ENCODE measurements around the gene ZNF668. TPM values are rescaled to one million over a fixed set of nuclear protein-coding genes. Genes with fewer than 3 reads are reported as not detected.

ZNF668 gene
- total and polyA plus RNA-seq, 2 of the 4 experiments (the other 2 are of a cell fraction): 4.5 to 11.6 TPM

DNA sequence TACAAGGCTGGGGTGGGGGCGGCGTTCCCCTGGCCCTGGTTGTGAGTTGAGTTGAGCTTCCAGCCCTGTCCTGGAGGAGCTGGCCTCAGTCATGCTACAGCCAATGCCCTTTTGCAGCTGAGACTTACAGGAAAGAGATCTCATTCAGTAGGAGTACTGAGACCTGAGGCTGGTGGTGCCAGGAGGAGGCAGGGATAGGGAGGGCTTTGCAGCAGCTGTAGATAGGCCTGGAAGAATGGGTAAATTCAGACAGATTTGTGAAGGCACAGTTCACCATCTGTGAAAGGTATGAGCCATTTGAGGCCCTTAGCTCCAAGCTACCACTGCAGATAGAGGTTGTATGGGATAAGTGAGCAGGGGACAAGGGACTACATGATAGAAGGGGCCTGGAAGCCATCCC is 35.0 kb downstream of the ZNF668 start:
- in situ Hi-C loops (cut with MboI; ENCODE audit: low sequenced_read_pairs) (no loop called here), intact Hi-C loops (cut with micrococcal nuclease) (no loop called here), dilution Hi-C loops (cut with HindIII; ENCODE audit: low sequenced_read_pairs, unreplicated experiment) (no loop called here)
- Histone ChIP-seq H3K4me2 (ENCODE audit: low read depth, low read length) (no peak overlapping the region), H3K4me1 (ENCODE audit: control insufficient read depth, insufficient read depth, low read length) (peaks cover 6% of the 10 kb centered on the region), H3K36me3 (ENCODE audit: control insufficient read depth, insufficient read depth, low read length) (peaks cover 42% of the 10 kb centered on the region), H3K79me1 (ENCODE audit: low read depth in 1 of 2, low read length in 2 of 2) (peaks cover 14 to 25% of the 10 kb centered on the region in 2 experiments), H3K4me3 (ENCODE audit: insufficient read depth, low read depth, low read length) (no peak overlapping the region), H2AK9ac (replicated peaks; ENCODE audit: low read depth, low read length, poor library complexity) (no peak overlapping the region), H2BK15ac (ENCODE audit: low read depth, low read length) (no peak overlapping the region), H3K18ac (ENCODE audit: low read depth, low read length) (no peak overlapping the region), H3K14ac (replicated peaks; ENCODE audit: low read depth, low read length) (no peak overlapping the region), H3K9me1 (ENCODE audit: insufficient read depth, low read length) (peaks cover 12% of the 10 kb centered on the region; the same call in 1 of the 2 replicates), H3K9ac (ENCODE audit: low read depth, low read length) (no peak overlapping the region), H4K20me1 (ENCODE audit: insufficient read depth, low read length) (peaks cover 10% of the 10 kb centered on the region), H3K4ac (ENCODE audit: low read depth, low read length) (no peak overlapping the region), H3K23ac (ENCODE audit: low read depth, low read length) (no peak overlapping the region), H3K56ac (ENCODE audit: extremely low read depth, insufficient read depth, low read length) (no peak overlapping the region), H2BK120ac (ENCODE audit: low read depth, low read length) (no peak overlapping the region), H2BK5ac (ENCODE audit: low read depth, low read length, poor library complexity, severe bottlenecking) (no peak overlapping the region), H4K91ac (ENCODE audit: insufficient read depth, low read depth, low read length) (no peak overlapping the region), H3K27ac (ENCODE audit: insufficient read depth, low read length) (no peak overlapping the region), H2BK20ac (ENCODE audit: low read depth, low read length) (no peak overlapping the region), H4K5ac (ENCODE audit: low read depth, low read length) (no peak overlapping the region), H2AFZ (replicated peaks; ENCODE audit: low read length, poor library complexity) (no peak overlapping the region), H2AK5ac (ENCODE audit: low read depth, low read length) (no peak overlapping the region), H4K8ac (ENCODE audit: low read depth in 2 of 2, low read length in 2 of 2) (no peak overlapping the region), H3K9me3 (ENCODE audit: control insufficient read depth, insufficient read depth, low read length) (no peaks in the 10 kb centered on the region), H3K27me3 (ENCODE audit: control insufficient read depth, insufficient read depth, low read length) (no peaks in the 10 kb centered on the region)
- POLR2A ChIA-PET (ENCODE audit: unreplicated experiment): no interaction called here
- CTCF ChIA-PET: no interaction called here
- BruUV-seq (replicated peaks): no TSS peak
- no peak for ATAC-seq (ENCODE audit: low read depth)
- WGBS, 2 experiments (ENCODE audit: extremely low coverage in 2 of 2, insufficient read length in 1 of 2): no CpG with 5 or more reads among the region's 2 CpGs
- no peak for DNase-seq
- TF ChIP-seq NFE2L2 (IDR thresholded peaks at IDR 0.05; ENCODE audit: low read depth, low read length): no peak
- no peak for TF ChIP-seq MXI1 (IDR thresholded peaks at IDR 0.05; ENCODE audit: borderline replicate concordance, low read depth, low read length)
- TF ChIP-seq RFX5 (IDR thresholded peaks at IDR 0.05; ENCODE audit: low read depth, low read length): no peak
- TF ChIP-seq SMC3 (IDR thresholded peaks at IDR 0.05; ENCODE audit: low read depth, low read length): no peak
- no peak for TF ChIP-seq CEBPB (IDR thresholded peaks at IDR 0.05; ENCODE audit: low read depth, low read length)
- no peak for TF ChIP-seq FOS (IDR thresholded peaks at IDR 0.05; ENCODE audit: low read depth, low read length)

Measured in IMR-90 (cell line).